ENCODE measurements around the gene HNRNPDL.

The HNRNPDL gene

GRCh38 chr4:82450966-82451755, 20.9 kb upstream of the HNRNPDL start:
- in situ Hi-C loops (cut with HindIII; ENCODE audit: low sequenced_read_pairs) = no loop called here
- no peak for TF ChIP-seq CTCF (IDR thresholded peaks at IDR 0.05; ENCODE audit: low read depth, low read length, missing control alignments)
- no peak overlapping the region for H3K4me3 ChIP-seq (ENCODE audit: low read depth, low read length)
- no peak for DNase-seq (ENCODE audit: low read depth)

- H3K4me3 ChIP-seq (ENCODE audit: low read depth, low read length) = no peak overlapping the region
- DNase-seq (ENCODE audit: low read depth) = no peak
- TF ChIP-seq CTCF (IDR thresholded peaks at IDR 0.05; ENCODE audit: low read depth, low read length, missing control alignments) = no peak
- in situ Hi-C loops (cut with HindIII; ENCODE audit: low sequenced_read_pairs) = no loop called here
Measured at GRCh38 chr4:82447886-82448285, 17.6 kb upstream of the HNRNPDL start.

GRCh38 chr4:82439088-82439487, 8.8 kb upstream of the HNRNPDL start:
- TF ChIP-seq CTCF (IDR thresholded peaks at IDR 0.05; ENCODE audit: low read depth, low read length, missing control alignments) = no peak
- in situ Hi-C loops (cut with HindIII; ENCODE audit: low sequenced_read_pairs) = no loop called here
- no peak for DNase-seq (ENCODE audit: low read depth)
- H3K4me3 ChIP-seq (ENCODE audit: low read depth, low read length) = no peak overlapping the region

- TF ChIP-seq CTCF (IDR thresholded peaks at IDR 0.05; ENCODE audit: low read depth, low read length, missing control alignments) = no peak
- in situ Hi-C loops (cut with HindIII; ENCODE audit: low sequenced_read_pairs) = no loop called here
- H3K4me3 ChIP-seq (ENCODE audit: low read depth, low read length) = no peak overlapping the region
- DNase-seq (ENCODE audit: low read depth) = no peak
Measured at GRCh38 chr4:82437285-82438005, 7.2 kb upstream of the HNRNPDL start.

- no peak for DNase-seq (ENCODE audit: low read depth)
- no peak overlapping the region for H3K4me3 ChIP-seq (ENCODE audit: low read depth, low read length)
- TF ChIP-seq CTCF (IDR thresholded peaks at IDR 0.05; ENCODE audit: low read depth, low read length, missing control alignments) = no peak
- in situ Hi-C loops (cut with HindIII; ENCODE audit: low sequenced_read_pairs) = no loop called here
Measured at GRCh38 chr4:82436780-82437179, 6.5 kb upstream of the HNRNPDL start.

GRCh38 chr4:82436130-82436529, 5.9 kb upstream of the HNRNPDL start:
- no peak for TF ChIP-seq CTCF (IDR thresholded peaks at IDR 0.05; ENCODE audit: low read depth, low read length, missing control alignments)
- no peak for DNase-seq (ENCODE audit: low read depth)
- in situ Hi-C loops (cut with HindIII; ENCODE audit: low sequenced_read_pairs) = no loop called here
- no peak overlapping the region for H3K4me3 ChIP-seq (ENCODE audit: low read depth, low read length)

Data from astrocyte of the cerebellum (primary cell).